ENCODE results near the gene KCNK1. TPM values are rescaled to one million over a fixed set of nuclear protein-coding genes. Genes with fewer than 3 reads are reported as not detected.

The KCNK1 gene
- total RNA-seq (10 to 100 TPM in 7 of 10 donors, 1 to 10 TPM in 3; 5.0 to 29.5 (median 15.2) TPM), polyA plus RNA-seq (1 to 10 TPM; 2.5 to 9.7 TPM)
- long read RNA-seq, donor 1, transcript KCNK1-202 (3 exons, 2,161 nt): major isoform, 48 of 52 reads
- long read RNA-seq, donor 1, partial matches to known transcripts: 1 of 52 reads
- long read RNA-seq, donor 1, other reads (novel, unspliced or antisense): 3 of 52 reads
- long read RNA-seq, donor 2, transcript KCNK1-202 (3 exons, 2,161 nt): major isoform, 45 of 52 reads
- long read RNA-seq, donor 2, partial matches to known transcripts: 4 of 52 reads
- long read RNA-seq, donor 2, other reads (novel, unspliced or antisense): 3 of 52 reads
- long read RNA-seq, donor 3, transcript KCNK1-202 (3 exons, 2,161 nt): major isoform, 85 of 89 reads
- long read RNA-seq, donor 3, partial matches to known transcripts: 1 of 89 reads
- long read RNA-seq, donor 3, other reads (novel, unspliced or antisense): 3 of 89 reads

GRCh38 chr1:233613252-233614172 is at the start of gene KCNK1:
Gene KCNK1, plus strand, starts transcription at chr1:233614106. Its CDS starts 66 bp downstream, at chr1:233614172.
- peak; percentile 67 to 89 (median 80) for ATAC-seq
- Histone ChIP-seq H3K4me1 (peaks cover 0 to 12% (median 0%) of the 10 kb centered on the region in 9 donors), H3K4me3 (peak within 1 kb of the TSS; percentile 54 to 71 (median 64)), H3K36me3 (no peaks in the 10 kb centered on the region), H3K27me3 (peaks cover 0 to 55% (median 19%) of the 10 kb centered on the region in 7 donors), H3K9me3 (no peaks in the 10 kb centered on the region), H3K27ac (peak within 1 kb of the TSS in 9 of 10 donors; percentile 28 to 75 (median 63))
- no peak for TF ChIP-seq CTCF (IDR thresholded peaks at IDR 0.05)
- 1 to 2% methylated on average over 56 to 70 of the region's 70 CpGs for WGBS, 2 donors
- intact Hi-C loops (cut with DNase I): loop anchor here in 2 of 10 donors (10.0 kb wide), 3 partner anchors 51 to 171 kb away; no protein-coding TSS in a partner anchor
- DNase-seq: peak; percentile 32 to 59

DNA sequence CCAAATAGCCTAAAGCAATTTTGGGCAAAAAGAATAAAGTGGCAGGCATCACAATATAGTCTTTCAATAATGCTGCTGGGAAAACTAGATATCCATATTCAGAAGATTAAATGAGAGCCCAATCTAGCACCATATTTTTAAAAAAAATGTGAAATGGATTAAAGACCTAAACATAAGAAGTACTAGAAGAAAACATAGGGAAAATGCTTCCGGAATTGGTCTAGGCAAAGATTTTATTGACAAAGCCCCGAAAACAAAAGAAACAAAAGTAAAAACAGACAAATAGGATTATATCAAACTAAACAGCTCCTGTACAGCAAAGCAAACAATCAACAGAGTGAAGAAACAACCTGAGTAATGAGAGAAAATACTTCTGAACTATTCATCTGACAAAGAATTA is 48.6 kb upstream of the KCNK1 start:
- Histone ChIP-seq H3K4me1 (no peaks in the 10 kb centered on the region), H3K27ac (no peak overlapping the region), H3K27me3 (no peaks in the 10 kb centered on the region), H3K36me3 (no peaks in the 10 kb centered on the region), H3K4me3 (no peak overlapping the region), H3K9me3 (peaks cover 0 to 61% (median 28%) of the 10 kb centered on the region in 11 donors)
- ATAC-seq: no peak
- intact Hi-C loops (cut with DNase I): no loop called here
- no peak for TF ChIP-seq CTCF (IDR thresholded peaks at IDR 0.05)
- DNase-seq: no peak
- 88 to 93% methylated on average over 2 of the region's 2 CpGs for WGBS, 2 donors

- TF ChIP-seq CTCF (IDR thresholded peaks at IDR 0.05): no peak
- Histone ChIP-seq H3K4me3 (no peak overlapping the region), H3K27ac (no peak overlapping the region), H3K4me1 (no peaks in the 10 kb centered on the region), H3K27me3 (peaks cover 0 to 4% (median 0%) of the 10 kb centered on the region in 7 donors), H3K36me3 (no peaks in the 10 kb centered on the region), H3K9me3 (peaks cover 0 to 46% (median 19%) of the 10 kb centered on the region in 11 donors)
- intact Hi-C loops (cut with DNase I): no loop called here
- 27 to 33% methylated on average over 2 of the region's 2 CpGs for WGBS, 2 donors
- no peak for ATAC-seq
- DNase-seq: no peak
Observed at GRCh38 chr1:233566886-233567285, 47.0 kb upstream of the KCNK1 start.

- ATAC-seq: no peak
- no peak for TF ChIP-seq CTCF (IDR thresholded peaks at IDR 0.05)
- Histone ChIP-seq H3K36me3 (no peaks in the 10 kb centered on the region), H3K4me1 (no peaks in the 10 kb centered on the region), H3K9me3 (peaks cover 0 to 21% (median 12%) of the 10 kb centered on the region in 11 donors), H3K27me3 (peaks cover 0 to 4% (median 0%) of the 10 kb centered on the region in 7 donors), H3K27ac (no peak overlapping the region), H3K4me3 (no peak overlapping the region)
- DNase-seq: no peak
- intact Hi-C loops (cut with DNase I): no loop called here
Observed at GRCh38 chr1:233569636-233570035, 44.3 kb upstream of the KCNK1 start.
